ENCODE results near the gene CEP128.

Gene CEP128

DNA sequence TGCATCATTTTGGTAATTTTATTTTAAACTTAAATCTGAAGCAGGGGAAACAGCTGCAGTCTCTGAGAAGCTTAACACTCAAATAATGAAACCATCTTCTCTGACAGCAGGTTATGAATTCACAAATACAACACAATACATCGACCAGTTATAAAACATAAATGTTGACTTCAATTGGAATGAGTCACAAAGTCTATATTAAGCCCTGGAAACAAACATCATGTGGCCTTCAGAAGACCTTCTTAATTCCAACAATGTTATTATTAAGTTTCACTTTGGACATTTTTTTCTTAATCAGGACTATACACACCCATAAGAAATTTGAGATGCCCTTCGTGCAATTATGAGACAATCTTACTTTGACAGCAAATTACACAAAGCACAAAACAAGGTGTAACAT is 68.9 kb downstream of the CEP128 start:
- TF ChIP-seq GATA3 (IDR thresholded peaks at IDR 0.05; ENCODE audit: low read depth, low read length) (no peak), GATA2 (IDR thresholded peaks at IDR 0.05; ENCODE audit: low read depth, low read length) (no peak)

DNA sequence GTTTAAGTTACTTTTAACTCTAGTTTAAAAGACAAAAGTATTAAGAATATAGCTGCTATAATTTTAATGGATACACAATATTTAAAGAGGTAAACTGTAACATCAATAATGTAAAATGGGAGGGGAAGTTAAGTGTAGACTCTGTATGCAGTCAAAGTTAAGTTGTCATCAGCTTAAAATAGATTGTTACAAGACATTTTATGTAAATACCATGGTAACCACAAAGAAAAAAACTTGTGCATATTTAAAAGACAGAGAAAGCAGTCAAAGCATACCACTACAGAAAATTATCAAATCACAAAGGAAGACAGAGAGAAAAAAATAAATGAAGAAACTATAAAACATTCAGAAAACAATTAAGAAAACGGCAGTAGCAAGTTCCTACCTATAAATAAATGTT is 73.3 kb downstream of the CEP128 start:
- TF ChIP-seq GATA3 (IDR thresholded peaks at IDR 0.05; ENCODE audit: low read depth, low read length) (no peak), GATA2 (IDR thresholded peaks at IDR 0.05; ENCODE audit: low read depth, low read length) (no peak)

DNA sequence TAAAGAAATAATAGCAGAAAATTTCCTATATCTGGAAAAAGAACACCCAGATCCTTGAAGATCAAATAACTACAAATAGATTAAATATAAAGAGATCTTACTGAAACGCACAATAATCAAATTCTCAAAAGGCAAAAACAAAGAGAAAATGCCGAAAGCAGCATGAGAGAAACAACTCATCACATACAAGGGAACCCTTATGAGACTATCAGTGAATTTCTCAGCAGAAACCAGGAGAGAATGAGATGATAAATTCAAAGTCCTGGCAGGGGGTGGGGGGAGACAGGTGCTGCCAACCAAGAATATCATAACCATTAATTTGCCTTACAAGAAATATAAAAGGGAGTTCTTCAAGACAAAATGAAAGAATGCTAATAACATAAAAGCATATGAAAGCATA is 73.7 kb downstream of the CEP128 start:
- TF ChIP-seq GATA3 (IDR thresholded peaks at IDR 0.05; ENCODE audit: low read depth, low read length): no peak
- no peak for TF ChIP-seq GATA2 (IDR thresholded peaks at IDR 0.05; ENCODE audit: low read depth, low read length)

DNA sequence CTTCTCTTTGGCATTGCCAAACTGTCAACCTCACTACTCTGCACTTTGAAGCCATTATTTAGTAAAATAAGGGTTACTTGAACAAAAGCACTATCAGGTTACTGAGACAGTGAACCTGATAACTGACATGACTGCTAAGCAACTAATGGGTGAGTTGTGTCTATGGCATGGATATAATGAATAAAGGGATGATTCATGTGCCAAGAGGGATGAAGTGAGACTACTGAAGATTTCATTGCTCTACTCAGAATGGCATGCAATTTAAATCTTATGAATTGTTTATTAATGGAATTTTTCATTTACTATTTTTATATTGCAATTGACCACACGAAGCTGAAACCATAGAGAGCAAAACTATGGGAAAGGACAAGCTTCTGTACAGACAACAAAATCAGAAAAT is 74.4 kb downstream of the CEP128 start:
- no peak for TF ChIP-seq GATA2 (IDR thresholded peaks at IDR 0.05; ENCODE audit: low read depth, low read length)
- TF ChIP-seq GATA3 (IDR thresholded peaks at IDR 0.05; ENCODE audit: low read depth, low read length): no peak

DNA sequence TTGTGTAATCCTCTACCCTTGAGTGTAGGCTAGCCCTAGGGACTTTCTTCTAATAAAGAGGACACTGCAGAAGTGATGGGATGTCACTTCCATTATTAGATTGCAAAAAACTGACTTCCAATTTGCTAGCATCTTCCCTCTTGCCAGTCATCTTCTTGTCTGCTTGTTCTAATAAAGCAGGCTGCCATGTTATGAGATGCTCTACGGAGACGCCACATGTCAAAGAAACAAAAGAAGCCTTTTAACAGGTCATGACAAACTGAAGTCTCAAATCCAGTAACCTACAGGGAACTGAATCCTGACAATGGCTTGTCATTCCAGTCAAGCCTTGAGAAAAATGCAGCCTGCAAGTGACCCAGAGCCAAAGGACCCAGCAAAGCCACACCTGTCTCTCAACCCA is 76.0 kb downstream of the CEP128 start:
- no peak for TF ChIP-seq GATA2 (IDR thresholded peaks at IDR 0.05; ENCODE audit: low read depth, low read length)
- no peak for TF ChIP-seq GATA3 (IDR thresholded peaks at IDR 0.05; ENCODE audit: low read depth, low read length)

DNA sequence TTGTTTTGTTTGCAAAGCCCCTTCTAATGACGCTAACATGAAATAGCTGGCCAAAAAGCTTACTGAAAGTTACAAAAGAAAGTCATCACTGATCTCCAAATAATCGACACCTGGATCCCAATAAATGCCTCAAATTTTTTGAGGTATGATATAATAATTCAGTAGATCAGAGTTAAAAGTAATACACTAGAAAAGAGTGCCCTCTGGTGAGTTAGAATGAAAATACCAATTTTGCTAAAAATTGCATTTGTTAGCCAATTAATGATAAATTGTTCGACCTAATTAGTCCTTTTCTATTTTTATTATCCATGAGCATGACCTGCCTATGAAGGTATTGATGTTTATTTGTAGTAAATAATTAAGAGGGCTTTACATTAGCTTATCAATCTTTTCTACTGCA is 78.6 kb downstream of the CEP128 start:
- TF ChIP-seq GATA2 (IDR thresholded peaks at IDR 0.05; ENCODE audit: low read depth, low read length): no peak
- TF ChIP-seq GATA3 (IDR thresholded peaks at IDR 0.05; ENCODE audit: low read depth, low read length): no peak

DNA sequence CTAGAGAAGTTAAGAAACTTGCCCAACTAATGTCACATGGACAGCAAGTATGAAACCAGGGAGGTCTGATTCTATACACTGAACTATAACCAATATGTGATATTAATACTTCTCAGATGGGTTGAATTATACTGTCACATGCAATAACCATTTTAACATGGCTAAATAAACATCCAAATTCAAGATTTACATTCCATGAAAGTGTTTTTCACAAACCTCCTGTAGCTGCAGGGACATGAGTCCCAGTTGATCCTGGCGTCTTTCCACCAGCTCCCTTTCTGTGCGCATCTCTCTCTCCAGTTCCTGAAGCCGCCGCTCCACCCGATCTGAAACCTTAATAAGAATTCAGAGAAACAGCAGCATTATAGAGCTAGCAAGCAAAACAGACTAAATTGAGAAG is 79.0 kb downstream of the CEP128 start:
- TF ChIP-seq GATA2 (IDR thresholded peaks at IDR 0.05; ENCODE audit: low read depth, low read length) (no peak), GATA3 (IDR thresholded peaks at IDR 0.05; ENCODE audit: low read depth, low read length) (no peak)

DNA sequence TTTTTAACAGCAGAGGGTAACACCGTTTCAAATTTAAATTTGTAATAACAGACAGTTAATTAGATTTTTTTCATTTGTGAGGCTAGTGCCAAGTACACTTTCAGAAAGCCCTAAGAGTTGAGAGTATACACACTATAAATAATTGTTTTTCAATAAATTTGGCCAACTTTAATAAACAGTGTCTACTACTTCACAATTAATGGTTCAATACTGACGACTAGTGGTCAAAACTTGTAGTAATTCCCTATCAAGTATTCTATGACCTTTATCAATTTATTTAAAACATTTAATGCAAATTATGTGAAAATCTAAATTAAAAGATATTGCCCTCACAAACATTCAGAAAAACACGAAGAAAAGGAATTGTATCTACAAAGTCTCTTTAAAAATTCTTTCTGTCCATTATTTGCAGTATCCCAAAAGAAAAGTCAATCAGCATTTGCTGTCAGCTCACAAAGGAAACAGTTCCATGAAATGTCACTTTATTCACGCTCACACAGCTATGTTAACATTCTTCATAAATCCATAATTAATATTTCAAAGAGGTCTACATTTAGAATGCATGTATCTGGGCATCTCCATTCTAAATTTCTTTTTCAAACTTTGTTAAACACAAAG is 91.2 kb downstream of the CEP128 start:
- TF ChIP-seq GATA2 (IDR thresholded peaks at IDR 0.05; ENCODE audit: low read depth, low read length): no peak

DNA sequence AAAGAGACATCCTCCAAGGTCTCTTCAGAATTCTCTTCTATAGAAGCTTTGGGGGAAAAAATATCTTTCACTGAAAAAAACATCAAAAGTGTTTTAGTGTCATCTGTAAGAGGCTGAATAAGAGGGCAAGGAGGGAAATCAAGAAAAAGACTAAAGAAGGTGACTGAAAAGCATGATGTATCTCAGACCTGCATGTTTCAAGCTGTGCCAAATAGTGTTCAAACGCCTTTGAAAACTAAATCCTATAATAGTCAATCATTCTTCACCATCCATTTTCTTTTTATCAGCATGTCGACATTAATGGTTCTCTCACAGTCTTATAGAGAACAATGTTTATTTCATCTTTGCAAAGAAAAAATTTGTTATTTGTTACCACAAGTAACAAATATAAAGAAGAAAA is 94.5 kb downstream of the CEP128 start:
- TF ChIP-seq GATA2 (IDR thresholded peaks at IDR 0.05; ENCODE audit: low read depth, low read length): no peak

DNA sequence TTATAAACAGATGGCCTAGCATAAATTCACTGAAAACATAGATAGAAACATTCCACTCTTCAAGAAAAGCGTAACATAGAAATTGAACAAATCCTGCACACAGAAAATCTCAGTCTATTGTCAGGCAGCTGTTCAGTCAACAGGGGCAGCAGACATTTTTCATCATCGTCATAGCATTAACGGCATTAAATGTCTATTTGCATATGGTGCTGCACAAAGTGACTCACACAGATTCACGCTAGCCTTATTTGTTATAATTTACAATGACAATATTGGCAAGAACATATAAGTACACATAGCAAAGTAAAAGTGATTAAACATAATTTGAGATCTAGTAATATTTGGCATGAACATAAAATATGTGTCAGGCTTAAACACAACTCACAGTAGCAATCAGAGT is 95.7 kb downstream of the CEP128 start:
- TF ChIP-seq GATA3 (IDR thresholded peaks at IDR 0.05; ENCODE audit: low read depth, low read length) (no peak), GATA2 (IDR thresholded peaks at IDR 0.05; ENCODE audit: low read depth, low read length) (no peak)

DNA sequence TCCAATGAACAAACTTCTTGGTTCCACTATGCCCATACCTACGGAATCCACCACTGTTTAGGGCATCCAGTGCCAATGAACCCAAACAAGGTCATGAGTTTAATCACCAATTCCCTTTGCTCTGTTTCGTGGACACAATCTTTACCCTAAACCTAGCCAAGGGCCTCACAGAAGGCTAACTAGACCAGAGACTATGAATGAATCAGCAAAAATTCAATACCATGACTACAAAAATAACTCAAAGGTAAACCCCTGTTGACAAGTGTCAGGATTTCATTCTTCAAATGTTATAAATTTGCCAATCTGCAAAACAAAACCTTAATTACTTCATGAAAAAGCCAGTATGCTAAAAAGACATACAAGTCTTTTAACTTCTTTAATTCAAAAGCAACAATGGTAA is 96.7 kb downstream of the CEP128 start:
- no peak for TF ChIP-seq GATA2 (IDR thresholded peaks at IDR 0.05; ENCODE audit: low read depth, low read length)
- no peak for TF ChIP-seq GATA3 (IDR thresholded peaks at IDR 0.05; ENCODE audit: low read depth, low read length)

DNA sequence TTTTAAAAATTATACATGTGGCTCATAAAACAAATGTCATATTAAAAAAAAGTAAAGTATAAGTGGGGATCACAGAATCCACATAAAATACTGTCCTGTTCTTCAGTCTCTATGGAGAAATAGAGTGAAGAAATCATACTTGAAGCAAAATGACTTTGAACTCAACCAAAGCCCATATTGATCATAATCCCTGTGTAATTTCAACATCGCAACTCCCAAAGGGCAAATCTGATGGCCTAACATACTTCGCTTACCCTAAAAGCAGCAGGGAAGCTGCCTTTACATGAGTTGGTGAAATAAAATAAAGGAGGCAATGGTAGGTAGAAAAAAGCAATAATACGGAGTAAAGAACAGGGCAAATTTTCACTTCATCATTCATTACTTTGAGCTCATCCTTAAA is 101.8 kb downstream of the CEP128 start:
- TF ChIP-seq GATA2 (IDR thresholded peaks at IDR 0.05; ENCODE audit: low read depth, low read length) (no peak), GATA3 (IDR thresholded peaks at IDR 0.05; ENCODE audit: low read depth, low read length) (no peak)

DNA sequence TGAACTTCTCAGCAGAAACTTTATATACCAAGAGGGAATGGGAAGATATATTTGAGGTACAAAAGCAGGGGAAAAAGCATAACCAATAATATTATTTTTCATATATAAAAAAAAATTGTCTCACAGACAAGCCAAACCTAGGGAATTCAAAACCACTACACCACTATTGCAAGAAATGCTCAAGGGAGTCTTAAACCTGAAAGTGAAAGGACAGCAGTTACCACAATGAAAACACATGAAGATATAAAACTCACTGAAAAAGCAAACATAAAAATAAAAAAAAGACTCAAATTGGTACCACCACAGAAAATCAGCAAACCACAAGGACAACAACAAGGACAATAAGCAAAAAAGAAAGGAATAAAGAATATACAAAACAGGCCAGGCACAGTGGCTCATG is 131.9 kb downstream of the CEP128 start:
- TF ChIP-seq GATA3 (IDR thresholded peaks at IDR 0.05; ENCODE audit: low read depth, low read length): no peak
- TF ChIP-seq GATA2 (IDR thresholded peaks at IDR 0.05; ENCODE audit: low read depth, low read length): no peak

DNA sequence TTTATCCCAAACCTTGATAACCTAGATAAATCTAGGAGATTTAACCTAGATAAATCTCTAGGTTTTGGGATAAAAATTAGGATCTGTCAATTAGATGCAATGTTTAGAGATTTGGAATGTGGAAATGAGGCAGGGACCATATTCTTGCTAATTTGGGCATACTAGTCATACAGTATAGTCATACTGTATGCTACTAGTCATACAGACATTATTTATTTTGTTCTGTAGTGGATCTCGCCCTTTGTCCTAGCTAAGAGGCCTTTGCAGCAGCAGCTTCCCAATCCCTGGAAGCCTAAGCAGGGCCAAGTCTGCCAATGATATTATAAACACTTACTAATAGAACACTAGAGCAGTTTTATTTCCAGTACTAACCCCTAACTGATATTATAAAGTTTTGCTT is 136.4 kb downstream of the CEP128 start:
- no peak for TF ChIP-seq GATA3 (IDR thresholded peaks at IDR 0.05; ENCODE audit: low read depth, low read length)
- TF ChIP-seq GATA2 (IDR thresholded peaks at IDR 0.05; ENCODE audit: low read depth, low read length): no peak

DNA sequence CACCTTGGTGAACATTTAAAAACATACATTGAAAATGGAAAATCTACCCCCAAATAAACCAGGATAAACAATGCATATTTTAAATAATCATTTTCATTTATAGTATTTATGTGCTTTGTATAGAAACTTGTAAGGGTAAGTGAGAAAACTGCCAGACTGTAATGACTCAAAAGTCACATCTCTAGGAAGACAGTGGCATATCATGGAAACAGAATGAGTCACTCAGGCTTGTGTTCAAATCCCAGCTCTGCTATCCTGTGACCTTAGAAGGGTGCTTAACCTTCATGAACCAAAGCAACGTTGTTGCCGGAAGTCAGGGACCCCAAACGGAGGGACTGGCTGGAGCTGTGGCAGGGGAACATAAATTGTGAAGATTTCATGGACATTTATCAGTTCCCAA is 142.7 kb downstream of the CEP128 start:
- TF ChIP-seq GATA3 (IDR thresholded peaks at IDR 0.05; ENCODE audit: low read depth, low read length): no peak
- no peak for TF ChIP-seq GATA2 (IDR thresholded peaks at IDR 0.05; ENCODE audit: low read depth, low read length)

DNA sequence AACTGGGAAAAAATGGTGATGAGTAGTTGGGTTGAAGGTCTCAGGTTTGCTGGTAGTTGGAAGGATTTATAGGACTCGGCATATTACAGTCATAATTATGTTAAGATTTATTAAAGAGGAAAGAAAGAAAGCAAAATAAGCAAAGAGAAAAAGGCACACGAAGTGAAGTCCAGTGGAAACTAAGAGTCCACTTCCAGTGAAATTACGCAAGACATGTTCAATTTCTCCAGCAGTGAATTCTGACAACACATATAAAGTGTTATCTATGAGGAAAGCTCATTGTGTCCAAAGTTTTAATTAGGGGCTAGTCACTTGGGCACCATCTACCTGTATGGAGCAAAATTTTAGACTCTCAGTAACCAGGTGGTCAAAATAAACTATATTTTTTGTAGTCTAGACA is 143.3 kb downstream of the CEP128 start:
- no peak for TF ChIP-seq GATA2 (IDR thresholded peaks at IDR 0.05; ENCODE audit: low read depth, low read length)
- TF ChIP-seq GATA3 (IDR thresholded peaks at IDR 0.05; ENCODE audit: low read depth, low read length): no peak

Data from SH-SY5Y (cell line).